B cell (primary cell): ENCODE results near the gene KCNG3. TPM values are rescaled to one million over a fixed set of nuclear protein-coding genes. Genes with fewer than 3 reads are reported as not detected.

ENCODE experiments used
- ATAC-seq: fragments of 200-7000 bp; cut with Tn5 transposase; one replicate; pipeline ENCODE4 v1.10.0; 2021; ENCODE audit warnings: low read depth, mild to moderate bottlenecking, moderate number of reproducible peaks, moderate library complexity
- CTCF ChIA-PET: fragments of 350-600 bp; sonication (Branson Sonifier 250); formaldehyde crosslinking; loops from one replicate; lab custom pipeline; 2021; ENCODE audit warnings: antibody characterized with exemption, inconsistent platforms; lab: Charles Lee
- POLR2A ChIA-PET: fragments of 350-600 bp; sonication (Branson Sonifier 250); formaldehyde crosslinking; loops from one replicate; lab custom pipeline; 2021; ENCODE audit warnings: antibody characterized with exemption; lab: Charles Lee
- DNase-seq: peaks from one replicate; pipeline ENCODE4 v3.0.0; 2013
- H2AFZ ChIP-seq: 2 replicates; pipeline ENCODE4 v1.6.1; 2012; ENCODE audit warnings: mild to moderate bottlenecking, low read depth, low read length; ENCODE audit not compliant: insufficient read depth, poor library complexity, severe bottlenecking
- H3K27ac ChIP-seq, 2 donors: 1 replicate in 1 of 2; 2 replicates in 1 of 2; pipeline ENCODE4 v1.5.1; 2012 to 2013; ENCODE audit warnings: low read length in 2 of 2, mild to moderate bottlenecking in 2 of 2, moderate library complexity in 1 of 2
- H3K27me3 ChIP-seq, 4 experiments: fragments of 200-600 bp in 1 of 4; sonication (generic) in 1 of 4; replicated peaks in 1 of 4; 1 replicate in 2 of 4; 2 replicates in 2 of 4; pipeline versions ENCODE4 v1.6.1 to v1.7.0; 2013 to 2016; ENCODE audit warnings: low read length in 3 of 4, mild to moderate bottlenecking in 2 of 4, mixed read lengths in 1 of 4, moderate library complexity in 1 of 4; ENCODE audit not compliant: insufficient read depth in 4 of 4, control insufficient read depth in 3 of 4; ENCODE audit errors: control extremely low read depth in 1 of 4
- H3K36me3 ChIP-seq, 2 experiments: replicated peaks in 1 of 2; 1 replicate in 1 of 2; 2 replicates in 1 of 2; pipeline versions ENCODE4 v1.6.1 to v1.7.1; 2013; ENCODE audit warnings: low read length in 1 of 2; ENCODE audit not compliant: insufficient read depth in 2 of 2, control insufficient read depth in 1 of 2; ENCODE audit errors: control extremely low read depth in 1 of 2, extremely low read depth in 1 of 2
- H3K4me1 ChIP-seq, 2 donors: fragments of 200-600 bp in 1 of 2; sonication (generic) in 1 of 2; 1 replicate in 1 of 2; 2 replicates in 1 of 2; pipeline versions ENCODE4 v1.5.1 to v1.6.1; 2013 to 2017; ENCODE audit warnings: low read length in 2 of 2; ENCODE audit not compliant: control insufficient read depth in 2 of 2, insufficient read depth in 2 of 2
- H3K4me2 ChIP-seq: replicated peaks from 2 replicates; pipeline ENCODE3; 2012; ENCODE audit warnings: mild to moderate bottlenecking, low read depth, low read length; ENCODE audit not compliant: poor library complexity, severe bottlenecking
- H3K4me3 ChIP-seq, 5 experiments: fragments of 200-600 bp in 1 of 5; sonication (generic) in 1 of 5; 1 replicate in 3 of 5; 2 replicates in 2 of 5; pipeline versions ENCODE4 v1.5.1 to v1.7.0; 2011 to 2016; ENCODE audit warnings: low read length in 4 of 5, mild to moderate bottlenecking in 4 of 5, low read depth in 2 of 5, control low read depth in 1 of 5, moderate library complexity in 1 of 5; ENCODE audit not compliant: insufficient read depth in 1 of 5; ENCODE audit errors: control extremely low read depth in 1 of 5, extremely low read depth in 1 of 5
- H3K79me2 ChIP-seq: fragments of 200-600 bp; sonication (generic); one replicate; pipeline ENCODE4 v1.6.0; 2016; ENCODE audit warnings: low read length; ENCODE audit not compliant: control insufficient read depth, insufficient read depth
- H3K9ac ChIP-seq: fragments of 200-600 bp; sonication (generic); 2 replicates; pipeline ENCODE4 v1.6.1; 2017; ENCODE audit warnings: mild to moderate bottlenecking, low read length, moderate library complexity
- H3K9me3 ChIP-seq, 3 donors: one replicate each; pipeline versions ENCODE4 v1.6.1 to v1.7.1; 2013; ENCODE audit warnings: low read length in 2 of 3; ENCODE audit not compliant: control insufficient read depth in 2 of 3, insufficient read depth in 1 of 3; ENCODE audit errors: control extremely low read depth in 1 of 3
- H4K20me1 ChIP-seq: 2 replicates; pipeline ENCODE4 v1.6.0; 2012; ENCODE audit warnings: mild to moderate bottlenecking, low read length; ENCODE audit not compliant: insufficient read depth, control insufficient read depth, poor library complexity, severe bottlenecking
- H3K27ac Mint-ChIP-seq: one replicate; pipeline ENCODE4 v1.8.0; 2021; ENCODE audit warnings: mixed read lengths
- H3K27me3 Mint-ChIP-seq: one replicate; pipeline ENCODE4 v1.8.0; 2021; ENCODE audit warnings: mixed read lengths
- H3K4me1 Mint-ChIP-seq: one replicate; pipeline ENCODE4 v1.8.0; 2021; ENCODE audit warnings: mixed read lengths
- H3K4me3 Mint-ChIP-seq: one replicate; pipeline ENCODE4 v1.8.0; 2021; ENCODE audit warnings: mixed read lengths
- H3K9me3 Mint-ChIP-seq: one replicate; pipeline ENCODE4 v1.8.0; 2022; ENCODE audit warnings: mixed read lengths; ENCODE audit not compliant: insufficient read depth
- CTCF ChIP-seq: fragments of 200-600 bp; IDR thresholded peaks from one replicate; pipeline ENCODE4 v1.8.0; 2022; ENCODE audit warnings: antibody characterized with exemption, mild to moderate bottlenecking
- EZH2 ChIP-seq: IDR thresholded peaks from 2 replicates; pipeline ENCODE4 v1.6.1; 2012; ENCODE audit warnings: borderline replicate concordance, low read depth, mild to moderate bottlenecking, moderate library complexity, low read length; ENCODE audit not compliant: insufficient read depth, poor library complexity, severe bottlenecking
- WGBS: methylation state at CpG from one replicate; pipeline ENCODE4 v1.1.5; 2013; ENCODE audit warnings: missing lambda C conversion rate; ENCODE audit not compliant: insufficient coverage; 5-methylcytosine and 5-hydroxymethylcytosine counted together
- intact Hi-C: fragments of 100-400 bp; cut with micrococcal nuclease; formaldehyde crosslinking; loops from one replicate; pipeline ENCODE4 v1.10.0; 2022
- polyA plus RNA-seq: library from polyadenylated mRNA; depleted of rRNA; stranded (reverse); fragments of >200 nt; gene quantifications from 2 replicates; pipeline ENCODE4 v1.2.3, GENCODE V29; 2012
- total RNA-seq, 2 donors: library from RNA; stranded (reverse); fragments of 120-200 nt in 1 of 2; gene quantifications; 1 replicate in 1 of 2; 2 replicates in 1 of 2; pipeline versions ENCODE4 v1.2.3 to v1.2.4, GENCODE V29; 2013 to 2022

KCNG3 gene
- total and polyA plus RNA-seq, 2 donors (not counting 1 experiment from before 2014, with no cell fraction given), result not detected

- Histone ChIP-seq H2AFZ (no peak overlapping the region), H3K9me3 (peaks cover 0 to 4% (median 0%) of the 10 kb centered on the region in 3 donors), H3K4me2 (no peak overlapping the region), H3K27me3 (no peaks in the 10 kb centered on the region), H3K27ac (no peak overlapping the region), H3K4me3 (no peak overlapping the region), H3K9ac (no peak overlapping the region), H3K36me3 (no peaks in the 10 kb centered on the region), H3K4me1 (no peaks in the 10 kb centered on the region), H4K20me1 (no peaks in the 10 kb centered on the region), H3K79me2 (no peaks in the 10 kb centered on the region)
- H3K4me1 Mint-ChIP-seq, result no peaks in the 10 kb centered on the region
- intact Hi-C loops, result no loop called here
- no peaks in the 10 kb centered on the region for H3K9me3 Mint-ChIP-seq
- TF ChIP-seq CTCF, result no peak
- no peak for TF ChIP-seq EZH2
- 83% methylated on average over 1 of the region's 2 CpGs for WGBS
- ATAC-seq, result no peak
- H3K27ac Mint-ChIP-seq, result no peak overlapping the region
- DNase-seq, result no peak
- POLR2A ChIA-PET, result no interaction called here
- CTCF ChIA-PET, result no interaction called here
- H3K4me3 Mint-ChIP-seq, result no peak overlapping the region
- no peaks in the 10 kb centered on the region for H3K27me3 Mint-ChIP-seq
Observed at GRCh38 chr2:42522035-42522434, 28.3 kb upstream of the KCNG3 start.

DNA sequence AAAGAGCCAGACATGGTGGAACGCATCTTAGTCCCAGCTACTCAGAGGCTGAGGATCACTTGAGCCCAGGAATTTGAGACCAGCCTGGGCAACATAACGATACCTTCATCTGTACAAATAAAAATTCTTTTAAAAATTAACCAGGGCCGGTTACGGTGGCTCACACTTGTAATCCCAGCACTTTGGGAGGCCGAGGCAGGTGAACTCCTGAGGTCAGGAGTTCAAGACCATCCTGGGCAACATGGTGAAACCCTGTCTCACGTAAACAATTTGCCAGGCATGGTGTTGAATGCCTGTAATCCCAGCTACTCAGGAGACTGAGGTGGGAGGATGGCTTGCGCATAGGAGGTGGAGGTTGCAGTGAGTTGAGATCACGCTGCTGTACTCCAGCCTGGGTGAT lies 25.8 kb upstream of the KCNG3 start:
- Histone ChIP-seq H3K36me3 (no peaks in the 10 kb centered on the region), H3K4me1 (no peaks in the 10 kb centered on the region), H3K79me2 (no peaks in the 10 kb centered on the region), H3K9me3 (peaks cover 0 to 4% (median 0%) of the 10 kb centered on the region in 3 donors), H3K4me2 (no peak overlapping the region), H3K9ac (no peak overlapping the region), H3K27ac (no peak overlapping the region), H3K4me3 (no peak overlapping the region), H3K27me3 (no peaks in the 10 kb centered on the region), H4K20me1 (no peaks in the 10 kb centered on the region), H2AFZ (no peak overlapping the region)
- Mint-ChIP-seq H3K27me3 (no peaks in the 10 kb centered on the region), H3K27ac (no peak overlapping the region), H3K4me1 (no peaks in the 10 kb centered on the region), H3K9me3 (no peaks in the 10 kb centered on the region), H3K4me3 (no peak overlapping the region)
- ChIA-PET POLR2A (no interaction called here), CTCF (no interaction called here)
- WGBS, result 92% methylated on average over 7 of the region's 8 CpGs
- intact Hi-C loops, result no loop called here
- no peak for TF ChIP-seq EZH2
- no peak for TF ChIP-seq CTCF
- ATAC-seq, result no peak
- no peak for DNase-seq
